Measurements from ENCODE around the gene CASZ1. TPM values are rescaled to one million over a fixed set of nuclear protein-coding genes. Genes with fewer than 3 reads are reported as not detected.

The CASZ1 gene
- total and polyA plus RNA-seq, 2 donors (not counting 3 experiments of a cell fraction or from before 2014, with no cell fraction given) = 1.5 to 5.2 TPM

GRCh38 chr1:10720635-10721034 is 75.8 kb downstream of the CASZ1 start:
- Histone ChIP-seq H3K36me3 (ENCODE audit: control insufficient read depth in 2 of 2, extremely low read depth in 1 of 2, insufficient read depth in 2 of 2, low read length in 2 of 2) (no peaks in the 10 kb centered on the region), H4K20me1 (replicated peaks; ENCODE audit: control insufficient read depth, extremely low read depth, insufficient read depth, low read length) (no peaks in the 10 kb centered on the region), H3K27me3 (ENCODE audit: control insufficient read depth in 2 of 2, insufficient read depth in 2 of 2, low read length in 2 of 2) (peaks cover 3 to 6% of the 10 kb centered on the region in 2 experiments), H2AFZ (ENCODE audit: low read depth, low read length) (no peak overlapping the region), H3K9ac (replicated peaks; ENCODE audit: extremely low read depth, insufficient read depth, low read length) (no peak overlapping the region), H3K4me2 (ENCODE audit: insufficient read depth, low read length) (no peak overlapping the region), H3K27ac (ENCODE audit: insufficient read depth, low read depth, low read length) (no peak overlapping the region), H3K79me2 (ENCODE audit: control insufficient read depth, insufficient read depth, low read length) (no peaks in the 10 kb centered on the region), H3K9me3 (replicated peaks; ENCODE audit: control insufficient read depth, insufficient read depth, low read length) (no peaks in the 10 kb centered on the region), H3K9me1 (replicated peaks; ENCODE audit: control insufficient read depth, extremely low read depth, insufficient read depth, low read length) (no peaks in the 10 kb centered on the region), H3K4me3 (replicated peaks in 1 of 3; ENCODE audit: insufficient read depth in 1 of 3, low read depth in 1 of 3, low read length in 3 of 3) (no peak overlapping the region), H3K4me1 (ENCODE audit: control insufficient read depth, extremely low read depth, insufficient read depth, low read length) (no peaks in the 10 kb centered on the region)
- POLR2A ChIA-PET = no interaction called here
- dilution Hi-C loops (cut with MboI; ENCODE audit: extremely low pct_ligation_motif_present, low sequenced_read_pairs) = no loop called here
- no TSS peak for BruUV-seq (replicated peaks)
- CTCF ChIA-PET = no interaction called here
- FAIRE-seq (no peak), DNase-seq (ENCODE audit: low read depth, low spot score) (no peak)
- TF ChIP-seq JUN (IDR thresholded peaks at IDR 0.05; ENCODE audit: borderline replicate concordance, insufficient read depth, insufficient read length, low read depth) = no peak
- TF ChIP-seq GATA2 (IDR thresholded peaks at IDR 0.05; ENCODE audit: insufficient read depth, insufficient read length, low read depth, low read length) = no peak
- no peak for TF ChIP-seq CTCF (IDR thresholded peaks at IDR 0.05; ENCODE audit: extremely low read depth in 1 of 2, insufficient read depth in 1 of 2, low read depth in 1 of 2, low read length in 2 of 2)
- no peak for TF ChIP-seq MAX (IDR thresholded peaks at IDR 0.05; ENCODE audit: insufficient read depth, insufficient read length)
- no peak for TF ChIP-seq EZH2 (IDR thresholded peaks at IDR 0.05; ENCODE audit: borderline replicate concordance, low read depth, low read length, severe bottlenecking)
- intact Hi-C loops (cut with micrococcal nuclease) = no loop called here

GRCh38 chr1:10718083-10718415 is 78.4 kb downstream of the CASZ1 start:
- H4K20me1 ChIP-seq (replicated peaks; ENCODE audit: control insufficient read depth, extremely low read depth, insufficient read depth, low read length) = no peaks in the 10 kb centered on the region
- FAIRE-seq (no peak), DNase-seq (ENCODE audit: low read depth, low spot score) (no peak)
- ChIA-PET POLR2A (no interaction called here), CTCF (interaction anchor here (0.6 to 1.2 kb wide), 2 partner anchors 17 to 26 kb away, joined by 3 to 5 read pairs; no protein-coding TSS in a partner anchor)
- no peak overlapping the region for H3K4me3 ChIP-seq (replicated peaks in 1 of 3; ENCODE audit: insufficient read depth in 1 of 3, low read depth in 1 of 3, low read length in 3 of 3)
- H3K27me3 ChIP-seq (ENCODE audit: control insufficient read depth in 2 of 2, insufficient read depth in 2 of 2, low read length in 2 of 2) = peaks cover 3 to 6% of the 10 kb centered on the region in 2 experiments
- H3K4me2 ChIP-seq (ENCODE audit: insufficient read depth, low read length) = no peak overlapping the region
- intact Hi-C loops (cut with micrococcal nuclease) = no loop called here
- BruUV-seq (replicated peaks) = no TSS peak
- H3K27ac ChIP-seq (ENCODE audit: insufficient read depth, low read depth, low read length) = no peak overlapping the region
- no peaks in the 10 kb centered on the region for H3K36me3 ChIP-seq (ENCODE audit: control insufficient read depth in 2 of 2, extremely low read depth in 1 of 2, insufficient read depth in 2 of 2, low read length in 2 of 2)
- H3K4me1 ChIP-seq (ENCODE audit: control insufficient read depth, extremely low read depth, insufficient read depth, low read length) = no peaks in the 10 kb centered on the region
- no peaks in the 10 kb centered on the region for H3K9me3 ChIP-seq (replicated peaks; ENCODE audit: control insufficient read depth, insufficient read depth, low read length)
- no peak overlapping the region for H2AFZ ChIP-seq (ENCODE audit: low read depth, low read length)
- TF ChIP-seq POLR2AphosphoS5 (IDR thresholded peaks at IDR 0.05; ENCODE audit: insufficient read depth, low read depth, low read length) (no peak), JUN (IDR thresholded peaks at IDR 0.05; ENCODE audit: borderline replicate concordance, insufficient read depth, insufficient read length, low read depth) (no peak), EZH2 (IDR thresholded peaks at IDR 0.05; ENCODE audit: borderline replicate concordance, low read depth, low read length, severe bottlenecking) (no peak), CTCF (IDR thresholded peaks at IDR 0.05; ENCODE audit: extremely low read depth in 1 of 2, insufficient read depth in 1 of 2, low read depth in 1 of 2, low read length in 2 of 2) (no peak), MAX (IDR thresholded peaks at IDR 0.05; ENCODE audit: insufficient read depth, insufficient read length) (no peak), FOS (IDR thresholded peaks at IDR 0.05; ENCODE audit: borderline replicate concordance, insufficient read depth, low read length) (no peak), MYC (IDR thresholded peaks at IDR 0.05; ENCODE audit: low read depth, low read length) (no peak), GATA2 (IDR thresholded peaks at IDR 0.05; ENCODE audit: insufficient read depth, insufficient read length, low read depth, low read length) (no peak), POLR2A (IDR thresholded peaks at IDR 0.05; ENCODE audit: low read depth, low read length) (no peak)
- no peaks in the 10 kb centered on the region for H3K79me2 ChIP-seq (ENCODE audit: control insufficient read depth, insufficient read depth, low read length)
- no peaks in the 10 kb centered on the region for H3K9me1 ChIP-seq (replicated peaks; ENCODE audit: control insufficient read depth, extremely low read depth, insufficient read depth, low read length)
- H3K9ac ChIP-seq (replicated peaks; ENCODE audit: extremely low read depth, insufficient read depth, low read length) = no peak overlapping the region
- dilution Hi-C loops (cut with MboI; ENCODE audit: extremely low pct_ligation_motif_present, low sequenced_read_pairs) = no loop called here
